Measurements from ENCODE around the gene PDZD2.

Gene PDZD2

DNA sequence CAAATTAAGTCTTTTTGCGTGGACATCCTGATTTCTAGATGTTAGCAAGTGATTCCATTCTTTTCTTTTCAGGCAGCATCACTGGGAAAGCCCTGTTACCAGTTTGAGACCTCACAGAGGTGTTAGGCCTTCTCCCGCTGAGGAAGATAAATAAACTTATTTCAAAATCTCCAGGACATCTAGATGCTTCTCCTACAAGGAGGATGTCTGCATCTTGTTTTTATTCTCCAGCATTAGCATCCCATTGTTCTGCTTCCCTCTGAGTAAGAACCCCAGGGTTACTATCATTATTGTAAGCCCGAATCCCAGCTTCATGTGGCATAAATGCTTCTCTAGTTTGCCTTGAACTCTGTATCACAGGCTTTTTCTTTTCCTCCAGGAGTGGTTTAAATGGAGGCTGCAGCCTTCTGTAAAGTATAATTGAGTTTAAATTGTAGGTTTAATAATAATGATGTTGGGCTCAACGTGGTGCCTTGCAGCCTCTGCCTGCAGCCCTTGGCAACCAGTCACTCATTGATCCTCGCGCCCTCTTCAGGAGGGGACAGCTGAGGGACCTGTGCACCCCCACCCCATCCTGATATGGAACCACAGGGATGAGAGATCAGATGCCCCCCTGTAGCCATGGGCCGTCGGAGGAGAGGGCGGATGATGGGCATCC is 114.9 kb downstream of the PDZD2 start:
- ATAC-seq (ENCODE audit: low read depth) (no peak), DNase-seq (ENCODE audit: low spot score) (no peak)
- Histone ChIP-seq H3K36me3 (ENCODE audit: low read depth) (no peaks in the 10 kb centered on the region), H3K4me1 (ENCODE audit: insufficient read depth, poor library complexity, severe bottlenecking) (no peaks in the 10 kb centered on the region), H3K27me3 (ENCODE audit: insufficient read depth, poor library complexity, severe bottlenecking) (peaks cover 3% of the 10 kb centered on the region), H3K9me3 (ENCODE audit: severe bottlenecking) (no peaks in the 10 kb centered on the region), H3K27ac (ENCODE audit: poor library complexity, severe bottlenecking) (no peak overlapping the region), H3K4me3 (ENCODE audit: severe bottlenecking) (no peak overlapping the region)
- TF ChIP-seq, protein P1, sequence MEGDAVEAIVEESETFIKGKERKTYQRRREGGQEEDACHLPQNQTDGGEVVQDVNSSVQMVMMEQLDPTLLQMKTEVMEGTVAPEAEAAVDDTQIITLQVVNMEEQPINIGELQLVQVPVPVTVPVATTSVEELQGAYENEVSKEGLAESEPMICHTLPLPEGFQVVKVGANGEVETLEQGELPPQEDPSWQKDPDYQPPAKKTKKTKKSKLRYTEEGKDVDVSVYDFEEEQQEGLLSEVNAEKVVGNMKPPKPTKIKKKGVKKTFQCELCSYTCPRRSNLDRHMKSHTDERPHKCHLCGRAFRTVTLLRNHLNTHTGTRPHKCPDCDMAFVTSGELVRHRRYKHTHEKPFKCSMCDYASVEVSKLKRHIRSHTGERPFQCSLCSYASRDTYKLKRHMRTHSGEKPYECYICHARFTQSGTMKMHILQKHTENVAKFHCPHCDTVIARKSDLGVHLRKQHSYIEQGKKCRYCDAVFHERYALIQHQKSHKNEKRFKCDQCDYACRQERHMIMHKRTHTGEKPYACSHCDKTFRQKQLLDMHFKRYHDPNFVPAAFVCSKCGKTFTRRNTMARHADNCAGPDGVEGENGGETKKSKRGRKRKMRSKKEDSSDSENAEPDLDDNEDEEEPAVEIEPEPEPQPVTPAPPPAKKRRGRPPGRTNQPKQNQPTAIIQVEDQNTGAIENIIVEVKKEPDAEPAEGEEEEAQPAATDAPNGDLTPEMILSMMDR (IDR thresholded peaks at IDR 0.05; ENCODE audit: poor library complexity, severe bottlenecking) = no peak

DNA sequence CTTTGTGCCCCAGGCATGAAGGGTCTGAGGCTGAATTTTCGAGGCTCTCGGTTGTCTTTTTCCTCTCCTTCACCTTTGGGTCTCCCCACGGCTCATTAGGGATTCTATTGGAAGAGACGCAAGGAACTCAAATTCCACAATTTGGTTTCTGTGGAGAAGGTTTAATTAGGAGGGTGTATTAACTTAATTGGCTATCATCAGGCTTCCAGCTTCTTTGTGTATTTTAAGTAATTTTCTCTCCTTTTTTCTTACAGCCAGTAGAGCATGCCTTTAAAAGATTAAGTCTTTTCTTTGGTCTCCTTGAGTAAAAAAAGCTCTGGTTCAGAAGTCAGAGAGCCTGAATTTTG is 115.4 kb downstream of the PDZD2 start:
- Histone ChIP-seq H3K27ac (ENCODE audit: poor library complexity, severe bottlenecking) (no peak overlapping the region), H3K36me3 (ENCODE audit: low read depth) (no peaks in the 10 kb centered on the region), H3K4me1 (ENCODE audit: insufficient read depth, poor library complexity, severe bottlenecking) (no peaks in the 10 kb centered on the region), H3K4me3 (ENCODE audit: severe bottlenecking) (no peak overlapping the region), H3K27me3 (ENCODE audit: insufficient read depth, poor library complexity, severe bottlenecking) (peaks cover 3% of the 10 kb centered on the region), H3K9me3 (ENCODE audit: severe bottlenecking) (no peaks in the 10 kb centered on the region)
- ATAC-seq (ENCODE audit: low read depth) (no peak), DNase-seq (ENCODE audit: low spot score) (no peak)
- TF ChIP-seq, protein P1 (IDR thresholded peaks at IDR 0.05; ENCODE audit: poor library complexity, severe bottlenecking) = no peak

DNA sequence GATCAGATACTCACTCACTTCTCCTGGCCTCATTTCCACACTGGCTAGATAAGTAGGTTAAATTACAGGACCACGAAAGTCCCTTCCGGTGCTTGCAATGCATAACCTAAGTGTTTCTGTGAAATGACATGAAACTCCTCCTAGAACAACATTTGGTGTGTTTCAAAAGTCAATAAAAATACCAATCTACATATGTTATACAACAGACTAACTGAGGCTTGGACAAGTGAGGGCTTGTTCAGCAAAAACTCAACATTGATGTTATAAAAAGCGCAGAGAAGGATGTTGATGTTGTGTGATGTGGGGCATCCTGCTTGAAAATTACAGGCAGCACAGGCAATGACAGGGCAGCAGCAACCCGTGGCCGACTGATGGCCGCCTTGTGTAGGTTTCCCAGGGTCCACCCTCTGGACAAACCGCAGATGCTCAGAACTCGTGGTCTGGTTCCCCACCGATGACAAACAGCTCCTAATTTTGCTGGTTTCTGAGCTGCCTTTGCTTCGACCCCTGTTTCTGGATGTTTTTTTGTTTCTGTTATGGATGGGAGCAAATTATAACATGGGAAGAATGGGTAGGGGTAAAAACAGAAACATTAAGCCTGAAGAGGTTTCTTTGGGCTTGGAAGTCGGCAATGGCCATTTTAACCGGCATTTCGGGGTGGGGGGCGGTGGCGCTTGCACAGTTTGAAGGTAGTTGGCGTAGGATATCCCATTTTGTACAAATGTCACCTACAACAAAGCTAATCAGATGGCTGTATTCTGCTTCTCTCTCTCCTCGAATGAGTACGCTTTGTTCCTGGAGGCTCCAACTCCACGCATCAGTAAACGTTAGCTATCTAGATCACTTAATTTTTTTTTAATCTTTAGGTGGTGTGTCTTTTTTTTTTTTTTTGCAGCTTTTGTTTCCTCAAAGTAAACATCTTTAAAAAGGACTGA is 116.1 kb downstream of the PDZD2 start:
- H3K27me3 ChIP-seq (ENCODE audit: insufficient read depth, poor library complexity, severe bottlenecking) = peaks cover 7% of the 10 kb centered on the region
- H3K9me3 ChIP-seq (ENCODE audit: severe bottlenecking) = no peaks in the 10 kb centered on the region
- H3K4me1 ChIP-seq (ENCODE audit: insufficient read depth, poor library complexity, severe bottlenecking) = no peaks in the 10 kb centered on the region
- TF ChIP-seq, protein P1 (IDR thresholded peaks at IDR 0.05; ENCODE audit: poor library complexity, severe bottlenecking) = no peak
- no peak for DNase-seq (ENCODE audit: low spot score)
- ATAC-seq (ENCODE audit: low read depth) = no peak
- H3K36me3 ChIP-seq (ENCODE audit: low read depth) = no peaks in the 10 kb centered on the region
- H3K4me3 ChIP-seq (ENCODE audit: severe bottlenecking) = no peak overlapping the region
- H3K27ac ChIP-seq (ENCODE audit: poor library complexity, severe bottlenecking) = no peak overlapping the region

DNA sequence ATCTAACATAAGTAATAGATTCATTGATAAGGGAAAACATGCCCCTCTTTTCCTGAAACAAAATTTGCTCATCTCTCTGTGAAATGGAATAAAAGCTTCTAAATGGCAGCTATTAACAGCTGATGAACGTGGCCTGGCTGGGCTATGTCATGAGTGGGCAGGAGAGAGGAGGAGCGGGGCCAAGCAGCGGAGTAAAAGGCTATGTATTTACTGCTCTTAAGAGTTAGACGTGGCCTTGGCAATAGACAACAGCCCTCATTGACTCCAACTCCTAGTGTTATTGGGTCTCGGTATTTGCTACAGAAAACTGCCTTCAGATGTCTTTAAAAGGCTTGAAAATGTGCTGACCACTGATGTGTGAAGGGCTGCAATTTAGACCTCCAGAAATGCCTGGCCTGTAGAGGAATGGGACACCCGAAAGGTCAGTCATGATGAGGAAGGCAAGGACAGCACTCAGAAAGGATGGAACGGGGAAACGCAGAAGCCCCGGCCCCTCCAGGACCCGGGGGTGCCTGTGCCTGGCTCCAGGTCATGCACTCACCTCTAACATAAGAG is 116.8 kb downstream of the PDZD2 start:
- no peak for ATAC-seq (ENCODE audit: low read depth)
- DNase-seq (ENCODE audit: low spot score) = no peak
- H3K4me1 ChIP-seq (ENCODE audit: insufficient read depth, poor library complexity, severe bottlenecking) = no peaks in the 10 kb centered on the region
- no peak overlapping the region for H3K4me3 ChIP-seq (ENCODE audit: severe bottlenecking)
- TF ChIP-seq, protein P1 (IDR thresholded peaks at IDR 0.05; ENCODE audit: poor library complexity, severe bottlenecking) = no peak
- H3K27me3 ChIP-seq (ENCODE audit: insufficient read depth, poor library complexity, severe bottlenecking) = peaks cover 7% of the 10 kb centered on the region
- no peak overlapping the region for H3K27ac ChIP-seq (ENCODE audit: poor library complexity, severe bottlenecking)
- H3K36me3 ChIP-seq (ENCODE audit: low read depth) = no peaks in the 10 kb centered on the region
- H3K9me3 ChIP-seq (ENCODE audit: severe bottlenecking) = no peaks in the 10 kb centered on the region

All from RWPE2 (cell line).